Gastrocnemius medialis (tissue), 4 donors: ENCODE results near the gene CCDC40. TPM values are rescaled to one million over a fixed set of nuclear protein-coding genes. Genes with fewer than 3 reads are reported as not detected.

Source experiments
- ATAC-seq, 2 donors: fragments of 150-250 bp; one replicate each; pipeline ENCODE4 v1.9.1; 2016
- DNase-seq, 2 donors: peaks; one replicate each; pipeline ENCODE4 v3.0.0-alpha.2; 2019
- H3K27ac ChIP-seq, 4 donors: fragments of 200-600 bp; sonication (generic); 1 replicate in 1 of 4; 2 replicates in 3 of 4; pipeline ENCODE4 v1.5.1; 2016 to 2018; ENCODE audit warnings: mild to moderate bottlenecking in 2 of 4, moderate library complexity in 1 of 4
- H3K27me3 ChIP-seq, 3 donors: fragments of 200-600 bp; sonication (generic) in 2 of 3; 1 replicate in 1 of 3; 2 replicates in 2 of 3; pipeline versions ENCODE4 v1.5.1 to v1.6.0; 2016 to 2019; ENCODE audit warnings: mild to moderate bottlenecking in 1 of 3, moderate library complexity in 1 of 3
- H3K36me3 ChIP-seq, 2 donors: fragments of 200-600 bp; sonication (generic) in 1 of 2; one replicate each; pipeline ENCODE4 v1.5.1; 2017 to 2018
- H3K4me1 ChIP-seq, 2 donors: fragments of 200-600 bp; sonication (generic) in 1 of 2; one replicate each; pipeline ENCODE4 v1.5.1; 2016 to 2017; ENCODE audit warnings: mild to moderate bottlenecking in 2 of 2
- H3K4me3 ChIP-seq, 4 donors: fragments of 200-600 bp; sonication (generic) in 3 of 4; 1 replicate in 1 of 4; 2 replicates in 3 of 4; pipeline ENCODE4 v1.5.1; 2016 to 2019; ENCODE audit warnings: mild to moderate bottlenecking in 2 of 4
- H3K9me3 ChIP-seq, 3 donors: fragments of 200-600 bp; sonication (generic) in 2 of 3; 1 replicate in 1 of 3; 2 replicates in 2 of 3; pipeline ENCODE4 v1.5.1; 2016 to 2019
- POLR2A ChIP-seq, 2 donors: fragments of 450-650 bp; IDR thresholded peaks; one replicate each; pipeline ENCODE4 v1.6.1; 2017; ENCODE audit warnings: antibody characterized with exemption in 2 of 2, mild to moderate bottlenecking in 2 of 2, moderate library complexity in 2 of 2
- in situ Hi-C, 4 donors: fragments of 200-750 bp; cut with MboI; loops; one replicate each; pipeline versions ENCODE4 v1.15.0 to v1.8.0; 2017; ENCODE audit warnings: low sequenced_read_pairs in 4 of 4
- intact Hi-C: fragments of 100-400 bp; cut with DNase I; formaldehyde crosslinking; loops from one replicate; pipeline ENCODE4 v1.15.1; 2023; ENCODE audit warnings: low total_unique reads
- total RNA-seq, 4 donors: library from RNA; depleted of rRNA; stranded (reverse); fragments of >200 nt; gene quantifications; one replicate each; pipeline versions ENCODE4 v1.1.0 to v1.2.3, GENCODE V29; 2016
- TF ChIP-seq, protein P1 (sequence below), 5 experiments: fragments of 450-650 bp in 3 of 5; fragments of 200-600 bp in 2 of 5; sonication (generic) in 2 of 5; IDR thresholded peaks in 4 of 5; conservative IDR thresholded peaks in 1 of 5; 1 replicate in 4 of 5; 2 replicates in 1 of 5; pipeline ENCODE4 v1.5.1; 2016 to 2019; ENCODE audit warnings: antibody characterized with exemption in 5 of 5, mild to moderate bottlenecking in 3 of 5, moderate library complexity in 3 of 5

CCDC40 gene
- total RNA-seq, 4 donors from 2014 or later, result 0.18 to 2.1 (median 1.1) TPM

DNA sequence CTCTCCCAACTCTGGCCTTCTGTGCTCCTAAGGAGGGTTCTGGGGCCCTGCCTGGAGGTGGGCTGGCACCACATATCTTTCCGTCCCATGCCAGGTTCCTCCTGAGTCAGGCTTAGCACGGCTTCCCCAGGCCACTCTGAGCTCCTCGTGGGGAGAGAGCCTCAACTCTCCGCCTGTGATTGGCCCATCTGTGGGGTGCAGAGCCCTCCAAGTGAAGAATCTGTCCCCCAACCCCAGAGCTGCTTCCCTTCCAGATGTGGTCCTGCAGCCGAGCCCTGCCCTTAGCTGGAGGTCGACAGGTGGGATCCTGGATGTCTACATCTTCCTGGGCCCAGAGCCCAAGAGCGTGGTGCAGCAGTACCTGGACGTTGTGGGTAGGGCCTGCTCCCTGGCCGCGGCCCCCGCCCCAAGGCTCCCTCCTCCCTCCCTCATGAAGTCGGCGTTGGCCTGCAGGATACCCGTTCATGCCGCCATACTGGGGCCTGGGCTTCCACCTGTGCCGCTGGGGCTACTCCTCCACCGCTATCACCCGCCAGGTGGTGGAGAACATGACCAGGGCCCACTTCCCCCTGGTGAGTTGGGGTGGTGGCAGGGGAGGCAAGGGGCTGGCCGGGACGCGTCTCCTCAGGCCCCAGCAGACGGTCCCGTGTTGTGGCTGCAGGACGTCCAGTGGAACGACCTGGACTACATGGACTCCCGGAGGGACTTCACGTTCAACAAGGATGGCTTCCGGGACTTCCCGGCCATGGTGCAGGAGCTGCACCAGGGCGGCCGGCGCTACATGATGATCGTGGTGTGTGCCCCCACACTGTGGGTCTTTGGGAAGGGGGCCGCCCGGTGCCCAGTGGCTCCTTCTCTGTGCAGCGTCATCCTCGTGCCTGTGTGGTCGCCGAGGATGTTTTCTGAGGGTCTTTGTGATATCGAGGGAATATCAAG is 71.9 kb downstream of the CCDC40 start:
- Histone ChIP-seq H3K4me1 (no peaks in the 10 kb centered on the region), H3K36me3 (peaks cover 0 to 5% of the 10 kb centered on the region in 2 donors), H3K27me3 (no peaks in the 10 kb centered on the region), H3K9me3 (no peaks in the 10 kb centered on the region), H3K27ac (no peak overlapping the region), H3K4me3 (no peak overlapping the region)
- TF ChIP-seq, protein P1, sequence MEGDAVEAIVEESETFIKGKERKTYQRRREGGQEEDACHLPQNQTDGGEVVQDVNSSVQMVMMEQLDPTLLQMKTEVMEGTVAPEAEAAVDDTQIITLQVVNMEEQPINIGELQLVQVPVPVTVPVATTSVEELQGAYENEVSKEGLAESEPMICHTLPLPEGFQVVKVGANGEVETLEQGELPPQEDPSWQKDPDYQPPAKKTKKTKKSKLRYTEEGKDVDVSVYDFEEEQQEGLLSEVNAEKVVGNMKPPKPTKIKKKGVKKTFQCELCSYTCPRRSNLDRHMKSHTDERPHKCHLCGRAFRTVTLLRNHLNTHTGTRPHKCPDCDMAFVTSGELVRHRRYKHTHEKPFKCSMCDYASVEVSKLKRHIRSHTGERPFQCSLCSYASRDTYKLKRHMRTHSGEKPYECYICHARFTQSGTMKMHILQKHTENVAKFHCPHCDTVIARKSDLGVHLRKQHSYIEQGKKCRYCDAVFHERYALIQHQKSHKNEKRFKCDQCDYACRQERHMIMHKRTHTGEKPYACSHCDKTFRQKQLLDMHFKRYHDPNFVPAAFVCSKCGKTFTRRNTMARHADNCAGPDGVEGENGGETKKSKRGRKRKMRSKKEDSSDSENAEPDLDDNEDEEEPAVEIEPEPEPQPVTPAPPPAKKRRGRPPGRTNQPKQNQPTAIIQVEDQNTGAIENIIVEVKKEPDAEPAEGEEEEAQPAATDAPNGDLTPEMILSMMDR (IDR thresholded peaks at IDR 0.05 in 4 of 5, conservative IDR thresholded peaks at IDR 0.05 in 1 of 5), result no peak
- TF ChIP-seq POLR2A (IDR thresholded peaks at IDR 0.05), result no peak
- DNase-seq (no peak), ATAC-seq (no peak)
- intact Hi-C loops, result no loop called here
- in situ Hi-C loops, result no loop called here

DNA sequence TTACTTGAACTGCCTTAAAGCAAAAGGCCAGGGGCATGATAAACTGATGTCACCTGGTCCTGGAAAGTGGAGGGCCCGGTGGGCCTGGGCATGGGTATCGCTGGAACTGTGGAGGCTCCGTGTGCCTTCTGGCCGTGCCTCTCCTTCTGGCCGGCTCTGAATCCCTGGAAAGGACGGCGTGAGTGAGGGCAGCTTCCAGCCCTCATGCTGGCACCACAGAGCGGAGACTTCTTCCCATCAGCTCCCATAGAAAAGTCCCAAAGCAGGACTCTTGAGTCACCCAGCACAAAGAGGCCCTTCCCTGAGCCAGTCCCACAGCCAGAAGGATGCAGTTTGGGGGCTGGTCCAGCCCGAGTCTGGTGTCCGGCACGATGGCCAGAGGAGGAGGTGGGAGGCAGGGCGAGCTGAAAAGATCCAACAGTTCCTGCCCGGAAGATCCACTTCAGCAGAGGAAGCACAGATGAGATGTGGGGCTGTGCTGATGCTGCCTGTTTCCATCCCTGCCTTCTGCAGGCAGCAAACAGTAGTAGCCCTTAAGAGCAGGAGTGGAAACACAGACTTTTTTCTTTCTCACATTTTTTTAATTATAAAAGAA is 72.7 kb downstream of the CCDC40 start:
- Histone ChIP-seq H3K4me1 (no peaks in the 10 kb centered on the region), H3K27me3 (no peaks in the 10 kb centered on the region), H3K4me3 (no peak overlapping the region), H3K36me3 (peaks cover 0 to 5% of the 10 kb centered on the region in 2 donors), H3K27ac (no peak overlapping the region), H3K9me3 (no peaks in the 10 kb centered on the region)
- intact Hi-C loops (no loop called here), in situ Hi-C loops (no loop called here)
- ATAC-seq, result no peak
- TF ChIP-seq POLR2A (IDR thresholded peaks at IDR 0.05), result no peak
- TF ChIP-seq, protein P1 (IDR thresholded peaks at IDR 0.05 in 4 of 5, conservative IDR thresholded peaks at IDR 0.05 in 1 of 5), result no peak
- DNase-seq, result no peak

DNA sequence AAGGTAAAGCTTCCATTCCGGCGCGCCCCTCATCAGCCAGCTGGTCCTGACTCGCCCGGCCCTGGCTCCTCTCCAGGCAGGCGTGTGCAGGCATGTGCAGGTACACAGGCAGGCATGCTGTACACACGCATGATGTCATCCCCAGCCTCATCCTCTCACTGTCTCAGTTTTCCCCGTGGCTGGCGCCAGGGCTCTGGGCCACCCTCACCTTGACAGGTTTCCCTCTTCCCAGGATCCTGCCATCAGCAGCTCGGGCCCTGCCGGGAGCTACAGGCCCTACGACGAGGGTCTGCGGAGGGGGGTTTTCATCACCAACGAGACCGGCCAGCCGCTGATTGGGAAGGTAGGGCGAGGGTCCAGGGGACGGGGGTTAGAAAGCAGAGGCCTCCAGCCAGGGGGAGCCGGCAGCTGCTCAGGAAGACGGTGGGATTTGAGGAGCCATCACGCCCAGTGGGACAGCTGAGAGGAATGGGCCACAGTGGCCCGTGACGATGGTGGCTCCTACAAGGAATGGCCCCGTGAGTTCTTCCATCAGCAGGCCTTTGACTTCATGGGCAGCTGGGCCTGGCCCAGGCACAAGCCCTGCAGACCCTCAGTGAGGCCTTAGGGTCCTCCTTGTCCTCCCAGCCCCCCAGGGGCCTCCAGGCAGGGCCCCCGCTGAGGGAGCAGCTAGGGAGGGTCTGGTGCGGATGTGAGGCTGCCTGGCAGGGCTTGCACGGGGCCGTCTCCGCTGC is 73.4 kb downstream of the CCDC40 start:
- TF ChIP-seq, protein P1 (IDR thresholded peaks at IDR 0.05 in 4 of 5, conservative IDR thresholded peaks at IDR 0.05 in 1 of 5), result no peak
- TF ChIP-seq POLR2A (IDR thresholded peaks at IDR 0.05), result no peak
- in situ Hi-C loops, result no loop called here
- Histone ChIP-seq H3K4me1 (no peaks in the 10 kb centered on the region), H3K9me3 (no peaks in the 10 kb centered on the region), H3K4me3 (no peak overlapping the region), H3K27me3 (no peaks in the 10 kb centered on the region), H3K36me3 (peaks cover 0 to 5% of the 10 kb centered on the region in 2 donors), H3K27ac (no peak overlapping the region)
- ATAC-seq, result no peak
- intact Hi-C loops, result no loop called here
- no peak for DNase-seq

DNA sequence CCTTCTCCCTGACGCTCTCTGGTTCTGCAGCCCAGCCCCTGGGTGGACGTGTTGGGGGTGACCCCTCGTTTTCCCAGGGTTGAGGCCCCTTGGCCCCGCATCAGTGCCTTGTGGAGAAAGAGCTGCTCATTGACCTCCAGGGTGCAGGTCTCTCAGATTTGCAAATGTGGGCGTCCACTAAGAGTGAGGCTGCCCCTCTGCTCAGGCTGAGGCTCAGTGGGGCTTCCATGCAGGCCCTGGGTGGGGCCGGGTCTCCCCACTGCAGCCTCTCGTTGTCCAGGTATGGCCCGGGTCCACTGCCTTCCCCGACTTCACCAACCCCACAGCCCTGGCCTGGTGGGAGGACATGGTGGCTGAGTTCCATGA is 74.0 kb downstream of the CCDC40 start:
- TF ChIP-seq, protein P1 (IDR thresholded peaks at IDR 0.05 in 4 of 5, conservative IDR thresholded peaks at IDR 0.05 in 1 of 5), result no peak
- no peak for TF ChIP-seq POLR2A (IDR thresholded peaks at IDR 0.05)
- Histone ChIP-seq H3K27ac (no peak overlapping the region), H3K27me3 (no peaks in the 10 kb centered on the region), H3K4me3 (no peak overlapping the region), H3K36me3 (peaks cover 0 to 5% of the 10 kb centered on the region in 2 donors), H3K9me3 (no peaks in the 10 kb centered on the region), H3K4me1 (no peaks in the 10 kb centered on the region)
- DNase-seq (no peak), ATAC-seq (no peak)
- in situ Hi-C loops, result no loop called here
- intact Hi-C loops, result no loop called here
